Mucosa of rectum (tissue), 2 donors: Measurements from ENCODE around the gene PSAP.
"Not testable (repeated sequence)": the region's sequence is repeated elsewhere in the genome, so short reads cannot be mapped to it uniquely, and the experiment has no call there.

Experiments used
- H3K27ac ChIP-seq, 2 donors: one replicate each; pipeline ENCODE4 v1.7.0; 2013; ENCODE audit warnings: inconsistent platforms in 2 of 2, low read depth in 2 of 2, low read length in 2 of 2
- H3K27me3 ChIP-seq, 2 donors: one replicate each; pipeline ENCODE4 v1.7.0; 2013; ENCODE audit warnings: low read length in 2 of 2; ENCODE audit not compliant: control insufficient read depth in 2 of 2, insufficient read depth in 2 of 2
- H3K36me3 ChIP-seq, 2 donors: one replicate each; pipeline ENCODE4 v1.7.0; 2013; ENCODE audit warnings: low read length in 2 of 2; ENCODE audit not compliant: control insufficient read depth in 2 of 2, insufficient read depth in 2 of 2
- H3K4me1 ChIP-seq, 2 donors: one replicate each; pipeline ENCODE4 v1.7.0; 2013; ENCODE audit warnings: low read length in 2 of 2, mild to moderate bottlenecking in 1 of 2; ENCODE audit not compliant: control insufficient read depth in 2 of 2, insufficient read depth in 2 of 2
- H3K4me3 ChIP-seq, 2 donors: one replicate each; pipeline ENCODE4 v1.7.0; 2013; ENCODE audit warnings: low read length in 2 of 2
- H3K9ac ChIP-seq, 2 donors: one replicate each; pipeline ENCODE4 v1.7.0; 2013; ENCODE audit warnings: low read length in 2 of 2, low read depth in 1 of 2, mild to moderate bottlenecking in 1 of 2
- H3K9me3 ChIP-seq, 2 donors: one replicate each; pipeline ENCODE4 v1.7.0; 2013; ENCODE audit warnings: low read length in 2 of 2; ENCODE audit not compliant: control insufficient read depth in 2 of 2
- donor health status: healthy.
- donor health status: Normal muscosa, but diverticular disease.

PSAP gene

GRCh38 chr10:71850743-71851464, at the start of gene PSAP:
TSS of gene PSAP (minus strand) at chr10:71851251. CDS start at chr10:71851221, 30 bp downstream.
- H3K27ac ChIP-seq: peak within 1 kb of the TSS; percentile 93 to 96
- no peaks in the 10 kb centered on the region for H3K36me3 ChIP-seq
- H3K4me3 ChIP-seq: peak within 1 kb of the TSS; percentile 96 to 98
- no peaks in the 10 kb centered on the region for H3K9me3 ChIP-seq
- no peaks in the 10 kb centered on the region for H3K27me3 ChIP-seq
- H3K4me1 ChIP-seq: peaks cover 6 to 16% of the 10 kb centered on the region in 2 donors
- H3K9ac ChIP-seq: peak within 1 kb of the TSS; percentile 96 to 98

DNA sequence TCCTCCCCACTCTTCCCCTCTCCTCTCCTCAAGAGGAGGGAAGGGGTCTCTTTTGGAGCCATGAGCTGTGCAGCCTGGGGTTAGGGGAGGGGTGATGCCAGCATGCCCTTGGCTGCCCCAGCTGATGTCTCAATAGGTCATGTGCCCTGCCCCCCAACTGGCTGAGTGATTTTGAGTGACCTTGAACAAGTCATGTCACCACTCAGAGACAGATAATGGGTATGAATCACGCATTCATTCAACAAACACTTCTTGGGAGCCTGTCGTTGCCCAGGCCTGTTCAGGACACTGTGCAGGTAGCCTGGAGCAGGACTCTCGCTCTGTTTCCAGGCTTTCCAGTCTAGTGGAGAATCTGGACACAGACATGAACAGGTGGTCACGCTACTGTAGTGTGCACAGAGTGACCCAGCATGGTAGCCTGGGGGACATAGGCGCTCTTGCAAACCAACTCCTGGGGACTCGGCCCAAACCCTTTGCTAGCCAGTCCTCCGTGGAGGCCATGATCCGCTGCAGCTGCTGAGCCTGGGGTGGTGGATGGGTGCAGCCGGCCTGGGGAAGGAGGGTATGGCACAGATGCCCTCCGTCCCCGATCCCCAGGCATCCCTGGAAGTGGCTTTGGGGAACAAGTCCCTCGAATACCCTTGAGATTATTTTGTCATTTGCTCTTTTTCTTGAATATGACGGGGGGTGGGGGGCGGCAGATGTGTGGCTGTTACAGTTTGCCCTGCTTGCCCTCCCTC, 49.6 kb upstream of the PSAP start:
- no peak overlapping the region for H3K27ac ChIP-seq
- no peaks in the 10 kb centered on the region for H3K4me1 ChIP-seq
- H3K9ac ChIP-seq: no peak overlapping the region

DNA sequence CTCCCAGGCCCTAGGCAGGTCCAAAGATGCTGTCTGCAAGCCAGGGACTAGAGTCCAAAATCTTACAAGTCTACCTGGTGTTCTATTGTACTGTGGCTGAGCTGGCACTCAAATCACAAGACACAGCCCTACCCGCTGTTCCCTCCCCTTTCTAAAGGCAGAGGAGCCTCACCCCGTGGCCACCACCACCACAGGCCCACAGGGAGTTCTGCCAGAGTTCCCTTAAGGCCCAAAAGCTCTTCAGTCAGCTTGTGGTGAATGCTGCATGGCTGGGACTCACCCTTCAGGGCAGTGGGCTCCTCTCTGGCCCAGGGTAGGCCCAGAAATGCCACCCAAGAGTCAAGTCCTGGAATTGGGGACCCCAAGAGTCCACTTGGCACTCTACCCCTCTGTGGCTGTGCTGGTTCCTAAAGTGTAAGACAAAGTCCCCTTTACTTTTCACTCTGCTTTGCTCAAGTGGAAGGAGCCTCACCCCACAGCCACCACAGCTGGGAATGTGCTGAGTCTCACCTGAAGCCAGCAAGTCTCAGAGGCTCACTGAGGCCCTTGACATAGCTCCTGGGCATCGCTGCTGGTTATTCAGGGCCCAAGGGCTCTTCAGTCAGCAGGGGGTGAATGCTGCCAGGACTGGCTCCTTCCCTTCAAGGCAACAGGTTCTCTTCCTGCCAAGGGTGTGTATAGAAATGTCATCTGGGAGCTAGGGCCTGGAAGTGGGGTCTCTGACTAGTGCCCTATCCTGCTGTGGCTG, 48.8 kb upstream of the PSAP start:
- Histone ChIP-seq H3K4me1 (no peaks in the 10 kb centered on the region), H3K36me3 (no peaks in the 10 kb centered on the region), H3K27ac (no peak overlapping the region), H3K27me3 (peaks cover 0 to under 1% of the 10 kb centered on the region in 2 donors), H3K9me3 (no peaks in the 10 kb centered on the region), H3K9ac (no peak overlapping the region), H3K4me3 (no peak overlapping the region)

More for the DNA sequence above, 49.6 kb upstream of the PSAP start:
- Histone ChIP-seq H3K9me3 (no peaks in the 10 kb centered on the region), H3K4me3 (no peak overlapping the region), H3K36me3 (no peaks in the 10 kb centered on the region), H3K27me3 (no peaks in the 10 kb centered on the region)

- H3K36me3 ChIP-seq, H3K9ac ChIP-seq, H3K4me3 ChIP-seq, H3K9me3 ChIP-seq, H3K27ac ChIP-seq, H3K27me3 ChIP-seq, H3K4me1 ChIP-seq: not testable (repeated sequence)
Measured at GRCh38 chr10:71898346-71898745, 47.3 kb upstream of the PSAP start.

- H3K9me3 ChIP-seq: no peaks in the 10 kb centered on the region
- H3K27me3 ChIP-seq: peaks cover 0 to 3% of the 10 kb centered on the region in 2 donors
- peaks cover 6 to 8% of the 10 kb centered on the region in 2 donors for H3K4me1 ChIP-seq
- H3K4me3 ChIP-seq: no peak overlapping the region
- H3K36me3 ChIP-seq: no peaks in the 10 kb centered on the region
- no peak overlapping the region for H3K27ac ChIP-seq
- no peak overlapping the region for H3K9ac ChIP-seq
Measured at GRCh38 chr10:71893920-71894319, 42.9 kb upstream of the PSAP start.

GRCh38 chr10:71893258-71893815, 42.3 kb upstream of the PSAP start:
- no peak overlapping the region for H3K27ac ChIP-seq
- H3K4me3 ChIP-seq: no peak overlapping the region
- H3K36me3 ChIP-seq: no peaks in the 10 kb centered on the region
- H3K9ac ChIP-seq: no peak overlapping the region
- H3K4me1 ChIP-seq: peaks cover 6 to 13% of the 10 kb centered on the region in 2 donors
- no peaks in the 10 kb centered on the region for H3K9me3 ChIP-seq
- peaks cover 0 to 3% of the 10 kb centered on the region in 2 donors for H3K27me3 ChIP-seq

DNA sequence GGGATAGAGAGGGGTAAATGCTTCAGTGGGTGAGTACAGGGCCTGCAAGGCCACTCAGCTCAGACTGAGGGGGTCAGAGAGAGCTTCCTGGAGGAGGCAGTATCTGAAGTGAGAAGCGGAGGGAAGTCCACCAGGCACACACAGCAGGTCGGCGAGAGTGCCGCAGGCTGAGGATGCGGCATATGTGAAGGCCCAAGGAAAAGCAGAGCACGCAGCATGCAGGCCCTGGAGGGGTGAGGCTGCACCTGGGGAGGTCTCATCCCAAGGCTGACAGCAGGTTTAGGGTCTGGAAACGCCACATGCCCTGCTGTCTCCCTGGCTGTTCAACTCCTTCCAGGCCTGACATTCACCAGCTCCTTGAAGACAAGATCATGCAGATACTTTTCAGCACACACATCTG, 40.4 kb upstream of the PSAP start:
- Histone ChIP-seq H3K4me3 (no peak overlapping the region), H3K27ac (no peak overlapping the region), H3K9me3 (no peaks in the 10 kb centered on the region), H3K9ac (no peak overlapping the region), H3K36me3 (no peaks in the 10 kb centered on the region), H3K27me3 (peaks cover 0 to 3% of the 10 kb centered on the region in 2 donors), H3K4me1 (peaks cover 6 to 13% of the 10 kb centered on the region in 2 donors)

GRCh38 chr10:71889388-71889987, 38.4 kb upstream of the PSAP start:
- peak overlapping the region; percentile 55 to 58 for H3K4me3 ChIP-seq
- peak overlapping the region; percentile 47 to 51 for H3K9ac ChIP-seq
- peak overlapping the region; percentile 61 to 63 for H3K27ac ChIP-seq

GRCh38 chr10:71888623-71889387, 37.8 kb upstream of the PSAP start:
- Histone ChIP-seq H3K27ac (peak overlapping the region; percentile 61 to 63), H3K4me1 (peaks cover 6 to 13% of the 10 kb centered on the region in 2 donors), H3K27me3 (no peaks in the 10 kb centered on the region), H3K36me3 (no peaks in the 10 kb centered on the region), H3K9ac (peak overlapping the region; percentile 47 to 51), H3K9me3 (no peaks in the 10 kb centered on the region), H3K4me3 (peak overlapping the region; percentile 55 to 58)

More at GRCh38 chr10:71889388-71889987, 38.4 kb upstream of the PSAP start:
- Histone ChIP-seq H3K4me1 (peaks cover 6 to 13% of the 10 kb centered on the region in 2 donors), H3K9me3 (no peaks in the 10 kb centered on the region), H3K27me3 (no peaks in the 10 kb centered on the region), H3K36me3 (no peaks in the 10 kb centered on the region)
